H1 (cell line): Measurements from ENCODE around the gene RSAD1. TPM values are rescaled to one million over a fixed set of nuclear protein-coding genes. Genes with fewer than 3 reads are reported as not detected.

ENCODE experiments used
- CTCF ChIA-PET: fragments of 300-600 bp; sonication (Branson Sonifier 250); formaldehyde crosslinking; loops from one replicate; lab custom pipeline; 2021; ENCODE audit not compliant: partially characterized antibody; lab: Charles Lee
- POLR2A ChIA-PET: fragments of 300-600 bp; sonication (Branson Sonifier 250); formaldehyde crosslinking; loops from one replicate; lab custom pipeline; 2021; ENCODE audit warnings: inconsistent platforms; ENCODE audit not compliant: partially characterized antibody; lab: Charles Lee
- DNase-seq, 2 experiments: peaks; one replicate each; pipeline versions ENCODE4 v3.0.0 to v3.0.0-alpha.2; 2010 to 2022; ENCODE audit warnings: low spot score in 2 of 2, low read depth in 1 of 2, mixed read lengths in 1 of 2
- FAIRE-seq: peaks from 2 replicates; lab custom pipeline; 2011; peaks lifted over from hg19 to GRCh38; lab: Jason Lieb, UNC
- H2AFZ ChIP-seq: 2 replicates; pipeline ENCODE4 v1.8.1; 2012; ENCODE audit warnings: low read length, inconsistent platforms
- H2AK5ac ChIP-seq: 2 replicates; pipeline ENCODE4 v1.6.1; 2013; ENCODE audit warnings: low read depth, low read length
- H2BK120ac ChIP-seq: replicated peaks from 2 replicates; pipeline ENCODE3; 2013; ENCODE audit warnings: low read depth, low read length, inconsistent platforms
- H2BK12ac ChIP-seq: 2 replicates; pipeline ENCODE4 v1.6.1; 2013; ENCODE audit warnings: low read depth, low read length
- H2BK15ac ChIP-seq: 2 replicates; pipeline ENCODE4 v1.6.1; 2013; ENCODE audit warnings: low read length
- H2BK20ac ChIP-seq: 2 replicates; pipeline ENCODE4 v1.6.1; 2013; ENCODE audit warnings: low read length
- H2BK5ac ChIP-seq: 2 replicates; pipeline ENCODE4 v1.6.1; 2013; ENCODE audit warnings: low read depth, low read length
- H3K14ac ChIP-seq: 2 replicates; pipeline ENCODE4 v1.6.1; 2013; ENCODE audit warnings: inconsistent platforms; ENCODE audit not compliant: insufficient read length
- H3K18ac ChIP-seq: 2 replicates; pipeline ENCODE4 v1.6.1; 2013; ENCODE audit warnings: low read length; ENCODE audit errors: extremely low read depth
- H3K23ac ChIP-seq: 2 replicates; pipeline ENCODE4 v1.6.1; 2013; ENCODE audit warnings: inconsistent platforms; ENCODE audit not compliant: insufficient read length
- H3K23me2 ChIP-seq: 2 replicates; pipeline ENCODE4 v1.6.1; 2013; ENCODE audit warnings: low read depth, low read length
- H3K27ac ChIP-seq: 2 replicates; pipeline ENCODE4 v1.6.1; 2011; ENCODE audit warnings: low read depth, low read length, inconsistent platforms
- H3K27me3 ChIP-seq, 4 experiments: replicated peaks in 1 of 4; 1 replicate in 1 of 4; 2 replicates in 3 of 4; pipeline versions ENCODE4 v1.6.1 to v1.8.1; 2011 to 2013; ENCODE audit warnings: low read length in 3 of 4, mild to moderate bottlenecking in 3 of 4, inconsistent platforms in 2 of 4, mixed read lengths in 2 of 4, moderate library complexity in 1 of 4; ENCODE audit not compliant: control insufficient read depth in 3 of 4, insufficient read depth in 3 of 4; ENCODE audit errors: extremely low read depth in 1 of 4
- H3K36me3 ChIP-seq, 4 experiments: 2 replicates each; pipeline versions ENCODE4 v1.6.1 to v1.8.1; 2011 to 2013; ENCODE audit warnings: mild to moderate bottlenecking in 4 of 4, low read length in 3 of 4, moderate library complexity in 2 of 4, control low read depth in 1 of 4, inconsistent platforms in 1 of 4; ENCODE audit not compliant: insufficient read depth in 4 of 4, control insufficient read depth in 2 of 4
- H3K4ac ChIP-seq: replicated peaks from 2 replicates; pipeline ENCODE3; 2013; ENCODE audit warnings: low read length, low read depth, mixed read lengths, inconsistent platforms; ENCODE audit not compliant: insufficient read length
- H3K4me1 ChIP-seq, 4 experiments: replicated peaks in 1 of 4; 1 replicate in 1 of 4; 2 replicates in 3 of 4; pipeline versions ENCODE4 v1.6.1 to v1.8.1; 2011 to 2013; ENCODE audit warnings: low read length in 3 of 4, inconsistent platforms in 2 of 4, mixed read lengths in 1 of 4; ENCODE audit not compliant: insufficient read depth in 4 of 4, control insufficient read depth in 3 of 4
- H3K4me2 ChIP-seq, 2 experiments: 2 replicates each; pipeline versions ENCODE4 v1.6.1 to v1.8.1; 2011 to 2013; ENCODE audit warnings: low read depth in 2 of 2, low read length in 2 of 2, control low read depth in 1 of 2, inconsistent platforms in 1 of 2, mild to moderate bottlenecking in 1 of 2; ENCODE audit not compliant: insufficient read depth in 1 of 2
- H3K4me3 ChIP-seq, 4 experiments: fragments of 200-600, 300-600 bp in 1 of 4; sonication (generic), shearing (Covaris generic), sonication (Bioruptor Twin) in 1 of 4; 2 replicates each; pipeline versions ENCODE4 v1.5.1 to v1.8.1; 2011 to 2016; ENCODE audit warnings: low read length in 4 of 4, low read depth in 3 of 4, control low read depth in 2 of 4, inconsistent platforms in 2 of 4, mild to moderate bottlenecking in 2 of 4, mixed read lengths in 1 of 4, moderate library complexity in 1 of 4; ENCODE audit not compliant: insufficient read depth in 2 of 4; ENCODE audit errors: extremely low read depth in 1 of 4
- H3K56ac ChIP-seq: replicated peaks from 2 replicates; pipeline ENCODE3; 2013; ENCODE audit warnings: low read depth, mild to moderate bottlenecking, mixed read lengths, low read length, inconsistent platforms; ENCODE audit not compliant: insufficient read length
- H3K79me1 ChIP-seq: 2 replicates; pipeline ENCODE4 v1.6.1; 2013; ENCODE audit warnings: low read depth, low read length, control low read depth
- H3K79me2 ChIP-seq, 2 experiments: 2 replicates each; pipeline versions ENCODE4 v1.6.1 to v1.8.1; 2012 to 2013; ENCODE audit warnings: low read length in 2 of 2, mild to moderate bottlenecking in 2 of 2, inconsistent platforms in 1 of 2; ENCODE audit not compliant: insufficient read depth in 2 of 2, control insufficient read depth in 1 of 2
- H3K9ac ChIP-seq, 4 experiments: replicated peaks in 1 of 4; 1 replicate in 1 of 4; 2 replicates in 3 of 4; pipeline versions ENCODE4 v1.6.1 to v1.8.1; 2011 to 2013; ENCODE audit warnings: low read depth in 3 of 4, low read length in 3 of 4, control low read depth in 2 of 4, mild to moderate bottlenecking in 2 of 4, moderate library complexity in 2 of 4, inconsistent platforms in 1 of 4; ENCODE audit errors: extremely low read depth in 1 of 4
- H3K9me3 ChIP-seq, 2 experiments: 2 replicates each; pipeline versions ENCODE4 v1.6.1 to v1.8.1; 2012 to 2013; ENCODE audit warnings: mild to moderate bottlenecking in 2 of 2, moderate library complexity in 2 of 2, control low read depth in 1 of 2, inconsistent platforms in 1 of 2, low read depth in 1 of 2, low read length in 1 of 2, mixed read lengths in 1 of 2; ENCODE audit not compliant: insufficient read depth in 2 of 2
- H4K20me1 ChIP-seq, 2 experiments: replicated peaks in 1 of 2; 2 replicates each; pipeline versions ENCODE3 to v1.8.1; 2011 to 2013; ENCODE audit warnings: inconsistent platforms in 2 of 2, low read length in 2 of 2, mild to moderate bottlenecking in 1 of 2; ENCODE audit not compliant: insufficient read depth in 2 of 2, control insufficient read depth in 1 of 2
- H4K5ac ChIP-seq: 2 replicates; pipeline ENCODE4 v1.6.1; 2013; ENCODE audit warnings: low read length, low read depth, mixed read lengths, inconsistent platforms; ENCODE audit not compliant: insufficient read length
- H4K8ac ChIP-seq: 2 replicates; pipeline ENCODE4 v1.8.0; 2013; ENCODE audit warnings: mild to moderate bottlenecking, moderate library complexity, low read length, inconsistent platforms; ENCODE audit not compliant: insufficient read depth; ENCODE audit errors: extremely low read depth
- H4K91ac ChIP-seq: replicated peaks from 2 replicates; pipeline ENCODE3; 2013; ENCODE audit warnings: low read length, mixed read lengths, inconsistent platforms; ENCODE audit not compliant: insufficient read length
- CREB1 ChIP-seq: IDR thresholded peaks from 2 replicates; pipeline ENCODE4 v1.6.1; 2012; ENCODE audit warnings: inconsistent platforms
- GTF2F1 ChIP-seq: IDR thresholded peaks from 2 replicates; pipeline ENCODE4 v1.6.1; 2012; ENCODE audit warnings: low read depth, low read length, improper control_type of control experiment, borderline replicate concordance
- HDAC2 ChIP-seq, 2 experiments: fragments of 300-600 bp in 1 of 2; sonication (generic) in 1 of 2; IDR thresholded peaks; 2 replicates each; pipeline ENCODE4 v1.6.1; 2011 to 2012; ENCODE audit warnings: low read depth in 2 of 2, low read length in 2 of 2, mild to moderate bottlenecking in 2 of 2, moderate library complexity in 2 of 2, borderline replicate concordance in 1 of 2, inconsistent platforms in 1 of 2
- KDM1A ChIP-seq: fragments of 200-600, 300-600 bp; sonication (generic); IDR thresholded peaks from 2 replicates; pipeline ENCODE4 v1.7.1; 2016; ENCODE audit warnings: mild to moderate bottlenecking, low read length, borderline replicate concordance
- KDM4A ChIP-seq: IDR thresholded peaks from one replicate; pipeline ENCODE4 v1.7.1; 2012; ENCODE audit warnings: low read depth, mild to moderate bottlenecking, moderate library complexity, low read length, inconsistent platforms; ENCODE audit not compliant: severe bottlenecking
- PHF8 ChIP-seq: fragments of 200-600 bp; sonication (generic); conservative IDR thresholded peaks from 2 replicates; pipeline ENCODE4 v1.7.1; 2012; ENCODE audit warnings: low read depth, mild to moderate bottlenecking, inconsistent platforms, low read length, moderate library complexity
- RNF2 ChIP-seq: fragments of 200-900, 300-1000 bp; sonication (generic); IDR thresholded peaks from 2 replicates; pipeline ENCODE4 v1.7.1; 2016; ENCODE audit warnings: borderline replicate concordance, low read depth, mild to moderate bottlenecking, antibody characterized with exemption, low read length; ENCODE audit not compliant: poor library complexity, severe bottlenecking; ENCODE audit errors: missing control alignments
- TAF1 ChIP-seq: IDR thresholded peaks from 2 replicates; pipeline ENCODE4 v1.6.1; 2011; ENCODE audit warnings: mild to moderate bottlenecking, low read depth, low read length
- TEAD4 ChIP-seq: IDR thresholded peaks from 2 replicates; pipeline ENCODE4 v1.6.1; 2012; ENCODE audit warnings: low read depth, low read length, inconsistent platforms, mixed read lengths
- WGBS, 2 experiments: shearing (Covaris generic) in 1 of 2; methylation state at CpG; one replicate each; pipeline versions ENCODE4 v1.1.6 to v1.1.7; 2013 to 2015; ENCODE audit warnings: low lambda C conversion rate in 2 of 2, mixed read lengths in 2 of 2, inconsistent platforms in 1 of 2, low coverage in 1 of 2, missing lambda C conversion rate in 1 of 2; ENCODE audit not compliant: insufficient replicate concordance in 2 of 2, insufficient coverage in 1 of 2, insufficient read length in 1 of 2; ENCODE audit errors: extremely low coverage in 1 of 2, missing lambda C conversion rate in 1 of 2; 5-methylcytosine and 5-hydroxymethylcytosine counted together
- polyA plus RNA-seq, 7 experiments: library from polyadenylated mRNA; depleted of rRNA in 3 of 7; stranded (reverse) in 5 of 7; unstranded in 2 of 7; fragments of >200 nt in 5 of 7; fragments of 200-250 nt in 2 of 7; gene quantifications; 1 replicate in 5 of 7; 2 replicates in 1 of 7; 4 replicates in 1 of 7; pipeline versions ENCODE4 v1.2.1 to v1.2.3, GENCODE V29; 2011 to 2013; ENCODE audit warnings: missing spikeins in 2 of 7, mixed read lengths in 2 of 7
- total RNA-seq: library from RNA; stranded (reverse); fragmentation: NEBNext Ultra II Directional; extraction: Animal tissue kit (Norgen Biotek cat#: 25700); gene quantifications from 2 replicates; pipeline ENCODE4 v1.2.1, GENCODE V29; 2021
- TF ChIP-seq, protein P1 (sequence below), 3 experiments: IDR thresholded peaks; 1 replicate in 2 of 3; 2 replicates in 1 of 3; pipeline versions ENCODE4 v1.5.1 to v1.6.1; 2011; ENCODE audit warnings: low read length in 3 of 3, mild to moderate bottlenecking in 3 of 3, inconsistent platforms in 2 of 3, low read depth in 1 of 3, moderate library complexity in 1 of 3; ENCODE audit not compliant: insufficient read depth in 1 of 3; ENCODE audit errors: control extremely low read depth in 1 of 3

Gene RSAD1
- total and polyA plus RNA-seq, 2 of the 8 experiments (the other 6 are each of a cell fraction or from before 2014, with no cell fraction given), result 17.9 to 33.5 TPM

DNA sequence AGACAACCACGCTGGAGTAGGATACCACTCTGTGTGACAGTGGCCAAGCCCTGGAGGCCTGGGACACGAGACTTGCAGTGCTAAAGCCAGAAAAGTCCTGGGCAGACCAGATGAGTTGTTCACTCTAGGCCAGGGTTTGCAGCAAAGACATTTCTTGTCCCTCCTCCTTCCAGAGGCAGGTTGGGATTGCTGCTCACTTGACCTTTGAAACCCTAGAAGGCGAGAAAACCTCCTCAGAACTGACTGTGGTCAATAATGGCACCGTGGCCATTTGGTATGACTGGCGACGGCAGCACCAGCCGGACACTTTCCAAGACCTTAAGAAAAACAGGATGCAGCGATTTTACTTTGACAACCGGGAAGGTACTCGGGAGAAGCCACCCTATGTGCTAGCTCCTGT is 44.1 kb downstream of the RSAD1 start:
- Histone ChIP-seq H3K4me2 (no peak overlapping the region), H2BK5ac (no peak overlapping the region), H4K8ac (no peak overlapping the region), H3K27ac (no peak overlapping the region), H2BK15ac (no peak overlapping the region), H3K18ac (no peak overlapping the region), H3K4me3 (no peak overlapping the region), H3K79me1 (no peaks in the 10 kb centered on the region), H3K23me2 (no peaks in the 10 kb centered on the region; the same call in 1 of the 2 replicates), H2BK20ac (no peak overlapping the region), H2BK12ac (no peak overlapping the region), H4K5ac (no peak overlapping the region), H3K14ac (no peak overlapping the region), H2AK5ac (no peak overlapping the region), H3K36me3 (no peaks in the 10 kb centered on the region), H2AFZ (no peak overlapping the region), H3K9ac (no peak overlapping the region), H2BK120ac (no peak overlapping the region), H3K23ac (no peak overlapping the region), H3K4me1 (peaks cover 0 to 3% (median 0%) of the 10 kb centered on the region in 4 experiments; a peak in 2 of 7 replicates), H4K20me1 (no peaks in the 10 kb centered on the region), H4K91ac (no peak overlapping the region), H3K56ac (no peak overlapping the region), H3K9me3 (no peaks in the 10 kb centered on the region), H3K79me2 (no peaks in the 10 kb centered on the region), H3K27me3 (no peaks in the 10 kb centered on the region), H3K4ac (no peak overlapping the region)
- WGBS, 2 experiments, result 91% methylated on average over 10 of the region's 10 CpGs; no CpG with 5 or more reads in 1 of the 2 experiments
- no peak for DNase-seq
- ChIA-PET CTCF (interaction anchor here (0.7 to 3.4 kb wide), 6 partner anchors 9 to 1546 kb away, joined by 3 to 15 read pairs (median 4); partner anchors contain the start of gene RSAD1), POLR2A (interaction anchor here (1.4 kb wide), 1 partner anchor 10 kb away, joined by 4 read pairs; the partner anchor contains the start of gene EPN3)
- FAIRE-seq, result no peak
- no peak for TF ChIP-seq CREB1
- TF ChIP-seq HDAC2 (IDR thresholded peaks at IDR 0.05; ENCODE audit: borderline replicate concordance in 1 of 2, low read depth in 2 of 2, low read length in 2 of 2), result no peak
- no peak for TF ChIP-seq TEAD4
- TF ChIP-seq, protein P1, sequence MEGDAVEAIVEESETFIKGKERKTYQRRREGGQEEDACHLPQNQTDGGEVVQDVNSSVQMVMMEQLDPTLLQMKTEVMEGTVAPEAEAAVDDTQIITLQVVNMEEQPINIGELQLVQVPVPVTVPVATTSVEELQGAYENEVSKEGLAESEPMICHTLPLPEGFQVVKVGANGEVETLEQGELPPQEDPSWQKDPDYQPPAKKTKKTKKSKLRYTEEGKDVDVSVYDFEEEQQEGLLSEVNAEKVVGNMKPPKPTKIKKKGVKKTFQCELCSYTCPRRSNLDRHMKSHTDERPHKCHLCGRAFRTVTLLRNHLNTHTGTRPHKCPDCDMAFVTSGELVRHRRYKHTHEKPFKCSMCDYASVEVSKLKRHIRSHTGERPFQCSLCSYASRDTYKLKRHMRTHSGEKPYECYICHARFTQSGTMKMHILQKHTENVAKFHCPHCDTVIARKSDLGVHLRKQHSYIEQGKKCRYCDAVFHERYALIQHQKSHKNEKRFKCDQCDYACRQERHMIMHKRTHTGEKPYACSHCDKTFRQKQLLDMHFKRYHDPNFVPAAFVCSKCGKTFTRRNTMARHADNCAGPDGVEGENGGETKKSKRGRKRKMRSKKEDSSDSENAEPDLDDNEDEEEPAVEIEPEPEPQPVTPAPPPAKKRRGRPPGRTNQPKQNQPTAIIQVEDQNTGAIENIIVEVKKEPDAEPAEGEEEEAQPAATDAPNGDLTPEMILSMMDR (IDR thresholded peaks at IDR 0.05; ENCODE audit: control extremely low read depth in 1 of 3, insufficient read depth in 1 of 3, low read depth in 1 of 3, low read length in 3 of 3), result no peak
- TF ChIP-seq GTF2F1, result no peak
- no peak for TF ChIP-seq TAF1
- TF ChIP-seq RNF2, result no peak
- TF ChIP-seq KDM4A, result no peak
- TF ChIP-seq KDM1A, result no peak
- no peak for TF ChIP-seq PHF8
